ENCODE results near the gene CHAF1A.

The CHAF1A gene

DNA sequence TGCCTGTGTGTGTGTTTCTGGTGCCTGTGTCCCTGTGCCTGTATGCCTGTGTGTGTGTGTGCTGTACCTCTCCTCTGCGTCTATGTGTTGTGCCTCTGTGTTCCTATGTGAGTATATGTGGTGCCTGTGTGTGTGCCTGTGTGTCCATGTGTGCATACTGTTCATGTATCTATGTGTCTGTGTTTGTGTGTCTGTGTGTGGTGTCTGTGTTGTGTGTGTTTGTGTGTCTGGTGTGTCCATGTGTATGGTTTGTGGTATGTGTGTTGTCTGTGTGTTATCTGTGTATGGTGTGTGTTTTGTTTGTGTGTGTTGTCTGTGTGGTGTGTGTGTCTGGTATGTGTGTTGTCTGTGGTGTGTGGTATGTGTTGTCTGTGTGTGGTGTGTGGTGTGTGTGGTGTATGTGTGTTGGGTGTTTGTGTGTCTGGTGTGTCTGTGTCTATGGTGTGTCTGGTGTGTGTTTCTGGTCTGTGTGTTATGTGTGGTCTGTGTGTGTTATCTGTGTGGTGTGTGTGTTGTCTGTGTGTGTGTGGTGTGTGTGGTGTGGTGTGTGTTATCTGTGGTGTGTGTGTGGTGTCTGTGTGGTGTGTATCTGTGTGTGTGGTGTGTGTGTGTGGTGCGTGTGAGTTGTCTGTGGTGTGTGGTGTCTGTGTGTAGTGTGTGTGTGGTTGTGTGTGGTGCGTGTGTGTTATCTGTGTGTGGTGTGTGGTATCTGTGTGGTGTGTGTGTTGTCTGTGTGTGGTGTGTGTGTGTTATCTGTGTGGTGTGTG lies 90.1 kb downstream of the CHAF1A start:
- Histone ChIP-seq H3K36me3 (ENCODE audit: insufficient read depth, low read length) (peaks cover 80% of the 10 kb centered on the region), H4K20me1 (ENCODE audit: insufficient read depth, low read length) (peaks cover 8% of the 10 kb centered on the region; the same call in 1 of the 2 replicates), H3K4me1 (ENCODE audit: insufficient read depth, low read length) (no peaks in the 10 kb centered on the region), H3K27me3 (ENCODE audit: insufficient read depth, low read length, poor library complexity) (no peaks in the 10 kb centered on the region), H3K79me2 (ENCODE audit: insufficient read depth, low read length) (no peaks in the 10 kb centered on the region), H3K9me3 (ENCODE audit: insufficient read depth, low read length, severe bottlenecking) (no peaks in the 10 kb centered on the region), H2AFZ (ENCODE audit: low read depth, low read length) (no peak overlapping the region), H3K27ac (ENCODE audit: low read length) (no peak overlapping the region), H3K9ac (ENCODE audit: low read depth, low read length) (no peak overlapping the region), H3K4me2 (ENCODE audit: insufficient read depth, low read length) (no peak overlapping the region), H3K4me3 (ENCODE audit: low read depth in 1 of 2, low read length in 2 of 2) (no peak overlapping the region)
- no peak for ATAC-seq (ENCODE audit: insufficient read depth, low read depth)
- no peak for TF ChIP-seq EZH2 (IDR thresholded peaks at IDR 0.05; ENCODE audit: borderline replicate concordance, low read depth, low read length, severe bottlenecking)
- TF ChIP-seq, protein P1, sequence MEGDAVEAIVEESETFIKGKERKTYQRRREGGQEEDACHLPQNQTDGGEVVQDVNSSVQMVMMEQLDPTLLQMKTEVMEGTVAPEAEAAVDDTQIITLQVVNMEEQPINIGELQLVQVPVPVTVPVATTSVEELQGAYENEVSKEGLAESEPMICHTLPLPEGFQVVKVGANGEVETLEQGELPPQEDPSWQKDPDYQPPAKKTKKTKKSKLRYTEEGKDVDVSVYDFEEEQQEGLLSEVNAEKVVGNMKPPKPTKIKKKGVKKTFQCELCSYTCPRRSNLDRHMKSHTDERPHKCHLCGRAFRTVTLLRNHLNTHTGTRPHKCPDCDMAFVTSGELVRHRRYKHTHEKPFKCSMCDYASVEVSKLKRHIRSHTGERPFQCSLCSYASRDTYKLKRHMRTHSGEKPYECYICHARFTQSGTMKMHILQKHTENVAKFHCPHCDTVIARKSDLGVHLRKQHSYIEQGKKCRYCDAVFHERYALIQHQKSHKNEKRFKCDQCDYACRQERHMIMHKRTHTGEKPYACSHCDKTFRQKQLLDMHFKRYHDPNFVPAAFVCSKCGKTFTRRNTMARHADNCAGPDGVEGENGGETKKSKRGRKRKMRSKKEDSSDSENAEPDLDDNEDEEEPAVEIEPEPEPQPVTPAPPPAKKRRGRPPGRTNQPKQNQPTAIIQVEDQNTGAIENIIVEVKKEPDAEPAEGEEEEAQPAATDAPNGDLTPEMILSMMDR (IDR thresholded peaks at IDR 0.05; ENCODE audit: borderline replicate concordance, extremely low read depth, low read length, poor library complexity, severe bottlenecking): no peak
- DNase-seq: no peak
